Epithelial cell of esophagus (primary cell): Measurements from ENCODE around the gene NFATC2.

Experiments used
- DNase-seq: peaks from one replicate; pipeline ENCODE4 v3.0.0; 2010; ENCODE audit warnings: low read depth
- H3K4me3 ChIP-seq: 2 replicates; pipeline ENCODE4 v1.5.1; 2011; ENCODE audit warnings: mild to moderate bottlenecking, low read length, control low read depth
- CTCF ChIP-seq: IDR thresholded peaks from 2 replicates; pipeline ENCODE4 v1.5.1; 2011; ENCODE audit warnings: low read depth, mild to moderate bottlenecking, low read length, control low read depth, inconsistent platforms; ENCODE audit not compliant: insufficient read depth; ENCODE audit errors: missing control alignments

Gene NFATC2

GRCh38 chr20:51525241-51526105, 17.0 kb downstream of the NFATC2 start:
- TF ChIP-seq CTCF: no peak
- peak; percentile 19 for DNase-seq
- H3K4me3 ChIP-seq: no peak overlapping the region

GRCh38 chr20:51523276-51524013, 19.1 kb downstream of the NFATC2 start:
- no peak for DNase-seq
- no peak for TF ChIP-seq CTCF
- H3K4me3 ChIP-seq: no peak overlapping the region

- no peak for TF ChIP-seq CTCF
- DNase-seq: no peak
Observed at GRCh38 chr20:51522207-51522606, 20.3 kb downstream of the NFATC2 start.

GRCh38 chr20:51517839-51518238, 24.7 kb downstream of the NFATC2 start:
- no peak overlapping the region for H3K4me3 ChIP-seq
- DNase-seq: no peak
- TF ChIP-seq CTCF: no peak

More at GRCh38 chr20:51522207-51522606, 20.3 kb downstream of the NFATC2 start:
- no peak overlapping the region for H3K4me3 ChIP-seq

- H3K4me3 ChIP-seq: no peak overlapping the region
- DNase-seq: no peak
- no peak for TF ChIP-seq CTCF
Observed at GRCh38 chr20:51516855-51517254, 25.7 kb downstream of the NFATC2 start.

- DNase-seq: no peak
- no peak for TF ChIP-seq CTCF
Observed at GRCh38 chr20:51514836-51515235, 27.7 kb downstream of the NFATC2 start.

More at GRCh38 chr20:51514836-51515235, 27.7 kb downstream of the NFATC2 start:
- H3K4me3 ChIP-seq: no peak overlapping the region
